Esophagus squamous epithelium (tissue), 5 donors: Measurements from ENCODE around the gene UBE2H. TPM values are rescaled to one million over a fixed set of nuclear protein-coding genes. Genes with fewer than 3 reads are reported as not detected.

ENCODE experiments used
- DNase-seq: peaks from one replicate; lab custom pipeline; 2025; lab: John Stamatoyannopoulos, UW
- H3K27ac ChIP-seq, 4 donors: fragments of 200-600 bp; sonication (generic); one replicate each; pipeline ENCODE4 v1.5.1; 2016 to 2019; ENCODE audit warnings: mild to moderate bottlenecking in 1 of 4
- H3K27me3 ChIP-seq, 4 donors: fragments of 200-600 bp; sonication (generic); 1 replicate in 3 of 4; 2 replicates in 1 of 4; pipeline versions ENCODE4 v1.5.1 to v1.6.0; 2017 to 2021; ENCODE audit warnings: antibody characterized with exemption in 1 of 4
- H3K36me3 ChIP-seq, 3 donors: fragments of 200-600 bp; sonication (generic); one replicate each; pipeline ENCODE4 v1.5.1; 2016 to 2019
- H3K4me1 ChIP-seq, 3 donors: fragments of 200-600 bp; sonication (generic); one replicate each; pipeline ENCODE4 v1.5.1; 2017 to 2019
- H3K4me3 ChIP-seq, 4 donors: fragments of 200-600 bp; sonication (generic); 1 replicate in 3 of 4; 2 replicates in 1 of 4; pipeline ENCODE4 v1.5.1; 2016 to 2019; ENCODE audit warnings: mild to moderate bottlenecking in 2 of 4, moderate library complexity in 1 of 4
- H3K9me3 ChIP-seq, 3 donors: fragments of 200-600 bp; sonication (generic); one replicate each; pipeline ENCODE4 v1.5.1; 2016 to 2019
- POLR2A ChIP-seq, 4 donors: fragments of 450-650 bp; IDR thresholded peaks; one replicate each; pipeline ENCODE4 v1.6.1; 2017; ENCODE audit warnings: antibody characterized with exemption in 4 of 4, mild to moderate bottlenecking in 4 of 4, moderate library complexity in 3 of 4
- WGBS, 2 donors: methylation state at CpG; one replicate each; pipeline ENCODE4 v1.1.5; 2018; 5-methylcytosine and 5-hydroxymethylcytosine counted together
- intact Hi-C: fragments of 100-400 bp; cut with DNase I; formaldehyde crosslinking; loops from one replicate; pipeline ENCODE4 v1.15.0; 2022
- total RNA-seq, 4 donors: library from RNA; depleted of rRNA; stranded (reverse); fragments of >200 nt; gene quantifications; one replicate each; pipeline ENCODE4 v1.1.0, GENCODE V29; 2016
- TF ChIP-seq, protein P1 (sequence below), 6 experiments: fragments of 450-650 bp in 4 of 6; fragments of 200-600 bp in 2 of 6; sonication (generic) in 2 of 6; IDR thresholded peaks; one replicate each; pipeline ENCODE4 v1.5.1; 2016 to 2019; ENCODE audit warnings: antibody characterized with exemption in 6 of 6, mild to moderate bottlenecking in 4 of 6, moderate library complexity in 4 of 6
- donor health status: DM: yes; HTN: yes; CAD: no.

UBE2H gene
- total RNA-seq, 4 donors from 2014 or later, result 60.1 to 113 (median 88.7) TPM

- Histone ChIP-seq H3K4me3 (no peak overlapping the region), H3K9me3 (no peaks in the 10 kb centered on the region), H3K27me3 (peaks cover under 1 to 69% (median 16%) of the 10 kb centered on the region in 4 donors), H3K4me1 (peaks cover 5 to 11% (median 8%) of the 10 kb centered on the region in 3 donors), H3K36me3 (no peaks in the 10 kb centered on the region), H3K27ac (no peak overlapping the region)
- intact Hi-C loops, result no loop called here
- DNase-seq, result no peak
- WGBS, 2 donors, result 54 to 73% methylated on average over 4 to 6 of the region's 6 CpGs
- TF ChIP-seq, protein P1, sequence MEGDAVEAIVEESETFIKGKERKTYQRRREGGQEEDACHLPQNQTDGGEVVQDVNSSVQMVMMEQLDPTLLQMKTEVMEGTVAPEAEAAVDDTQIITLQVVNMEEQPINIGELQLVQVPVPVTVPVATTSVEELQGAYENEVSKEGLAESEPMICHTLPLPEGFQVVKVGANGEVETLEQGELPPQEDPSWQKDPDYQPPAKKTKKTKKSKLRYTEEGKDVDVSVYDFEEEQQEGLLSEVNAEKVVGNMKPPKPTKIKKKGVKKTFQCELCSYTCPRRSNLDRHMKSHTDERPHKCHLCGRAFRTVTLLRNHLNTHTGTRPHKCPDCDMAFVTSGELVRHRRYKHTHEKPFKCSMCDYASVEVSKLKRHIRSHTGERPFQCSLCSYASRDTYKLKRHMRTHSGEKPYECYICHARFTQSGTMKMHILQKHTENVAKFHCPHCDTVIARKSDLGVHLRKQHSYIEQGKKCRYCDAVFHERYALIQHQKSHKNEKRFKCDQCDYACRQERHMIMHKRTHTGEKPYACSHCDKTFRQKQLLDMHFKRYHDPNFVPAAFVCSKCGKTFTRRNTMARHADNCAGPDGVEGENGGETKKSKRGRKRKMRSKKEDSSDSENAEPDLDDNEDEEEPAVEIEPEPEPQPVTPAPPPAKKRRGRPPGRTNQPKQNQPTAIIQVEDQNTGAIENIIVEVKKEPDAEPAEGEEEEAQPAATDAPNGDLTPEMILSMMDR (IDR thresholded peaks at IDR 0.05), result no peak
Observed at GRCh38 chr7:129790136-129790535, 162.6 kb downstream of the UBE2H start.

DNA sequence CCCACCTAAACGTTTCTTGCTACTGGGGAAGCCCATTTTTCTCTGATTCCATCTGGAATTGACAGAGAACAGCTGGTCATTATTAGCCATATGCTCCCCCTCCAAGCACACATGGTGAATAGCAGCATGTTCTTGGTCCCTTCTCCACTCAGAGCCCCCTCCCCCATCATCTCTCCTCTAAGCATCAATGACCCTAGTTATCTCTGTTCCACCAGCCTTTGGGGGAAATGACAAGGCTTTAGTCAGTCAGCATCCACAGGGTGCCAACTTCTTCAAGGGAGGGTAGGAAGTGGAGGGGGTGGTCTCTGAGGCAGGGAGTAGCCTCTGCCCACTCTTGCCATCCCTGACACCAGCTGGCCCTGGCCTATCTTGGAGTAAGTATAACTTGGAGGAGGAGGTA is 163.1 kb downstream of the UBE2H start:
- Histone ChIP-seq H3K27me3 (peaks cover 5 to 74% (median 21%) of the 10 kb centered on the region in 4 donors), H3K9me3 (no peaks in the 10 kb centered on the region), H3K36me3 (no peaks in the 10 kb centered on the region), H3K4me1 (peaks cover 9 to 16% (median 13%) of the 10 kb centered on the region in 3 donors), H3K4me3 (no peak overlapping the region), H3K27ac (no peak overlapping the region)
- intact Hi-C loops, result no loop called here
- TF ChIP-seq, protein P1 (IDR thresholded peaks at IDR 0.05), result no peak
- TF ChIP-seq POLR2A (IDR thresholded peaks at IDR 0.05), result no peak
- 60 to 67% methylated on average over 1 of the region's 1 CpG for WGBS, 2 donors
- DNase-seq, result no peak

- intact Hi-C loops, result no loop called here
- Histone ChIP-seq H3K27ac (no peak overlapping the region), H3K4me3 (no peak overlapping the region), H3K36me3 (no peaks in the 10 kb centered on the region), H3K9me3 (no peaks in the 10 kb centered on the region), H3K4me1 (peaks cover 13 to 22% (median 18%) of the 10 kb centered on the region in 3 donors), H3K27me3 (peaks cover 8 to 80% (median 27%) of the 10 kb centered on the region in 4 donors)
- DNase-seq, result no peak
- WGBS, 2 donors, result 83 to 100% methylated on average over 1 to 5 of the region's 6 CpGs
- no peak for TF ChIP-seq POLR2A (IDR thresholded peaks at IDR 0.05)
- TF ChIP-seq, protein P1 (IDR thresholded peaks at IDR 0.05), result no peak
Observed at GRCh38 chr7:129789000-129789399, 163.8 kb downstream of the UBE2H start.

DNA sequence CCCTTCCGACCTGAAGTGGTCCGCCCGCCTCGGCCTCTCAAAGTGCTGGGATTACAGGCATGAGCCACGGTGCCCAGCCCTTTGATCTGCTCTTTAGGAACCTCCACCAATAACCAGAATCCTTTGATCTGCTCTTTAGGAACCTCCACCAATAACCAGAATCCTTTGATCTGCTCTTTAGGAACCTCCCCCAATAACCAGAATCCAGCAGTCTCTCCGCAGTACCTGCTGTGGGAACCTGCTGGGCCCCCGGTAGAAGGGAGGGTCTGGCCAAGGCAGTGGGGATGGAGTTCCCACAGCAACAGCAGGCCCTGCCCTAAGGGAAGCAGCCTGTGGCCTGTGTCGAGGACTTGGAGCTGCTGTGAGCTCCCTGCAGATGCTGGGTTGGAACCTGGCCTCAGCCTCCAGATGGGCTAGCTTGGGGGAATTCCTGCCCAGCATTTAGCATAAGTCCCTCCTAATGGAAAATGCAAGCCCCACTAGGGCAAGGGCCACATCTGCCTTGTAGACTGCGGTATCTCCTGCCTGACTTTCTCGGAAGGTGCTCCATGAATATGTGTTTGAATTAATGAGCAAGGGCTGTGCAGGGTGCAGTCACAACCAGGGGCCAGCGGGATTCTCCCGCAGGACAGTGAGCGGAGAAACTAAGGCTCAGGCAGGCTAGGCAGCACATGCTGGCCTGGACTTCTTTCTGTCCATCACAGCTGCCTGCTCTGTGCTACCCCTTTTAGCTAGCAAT is 165.8 kb downstream of the UBE2H start:
- DNase-seq, result no peak
- Histone ChIP-seq H3K27ac (no peak overlapping the region), H3K4me1 (peaks cover 25 to 40% (median 26%) of the 10 kb centered on the region in 3 donors), H3K36me3 (no peaks in the 10 kb centered on the region), H3K27me3 (peaks cover 24 to 100% (median 44%) of the 10 kb centered on the region in 4 donors), H3K9me3 (no peaks in the 10 kb centered on the region), H3K4me3 (no peak overlapping the region)
- intact Hi-C loops, result no loop called here
- 57 to 65% methylated on average over 2 to 11 of the region's 13 CpGs for WGBS, 2 donors
- TF ChIP-seq POLR2A (IDR thresholded peaks at IDR 0.05), result no peak
- TF ChIP-seq, protein P1 (IDR thresholded peaks at IDR 0.05), result no peak
